PC-9 (cell line): ENCODE measurements around the gene FGF4. TPM values are rescaled to one million over a fixed set of nuclear protein-coding genes. Genes with fewer than 3 reads are reported as not detected.

ENCODE experiments used
- BruUV-seq: library from RNA; stranded (reverse); fragments of 400-500 nt; replicated peaks from 2 replicates; lab custom pipeline; 2021; lab: Mats Ljungman, UMichigan
- CTCF ChIA-PET: fragments of 300-600 bp; sonication (Branson Sonifier 250); formaldehyde crosslinking; loops from one replicate; lab custom pipeline; 2022; ENCODE audit warnings: antibody characterized with exemption; lab: Charles Lee
- POLR2A ChIA-PET: fragments of 300-600 bp; sonication (Branson Sonifier 250); formaldehyde crosslinking; loops from one replicate; lab custom pipeline; 2022; ENCODE audit warnings: antibody characterized with exemption; ENCODE audit not compliant: unreplicated experiment; lab: Charles Lee
- DNase-seq, 2 experiments: peaks; one replicate each; pipeline versions ENCODE4 v3.0.0 to v3.0.0-alpha.2; 2015 to 2022; ENCODE audit warnings: mixed read lengths in 1 of 2
- H2AFZ ChIP-seq: fragments of 200-600 bp; sonication (generic); 2 replicates; pipeline ENCODE4 v1.8.1; 2017; ENCODE audit warnings: antibody characterized with exemption
- H3F3A ChIP-seq: fragments of 200-600 bp; sonication (generic); 2 replicates; pipeline ENCODE4 v1.8.1; 2017; ENCODE audit warnings: antibody characterized with exemption, mild to moderate bottlenecking, low read depth; ENCODE audit not compliant: insufficient read depth
- H3K27ac ChIP-seq: fragments of 200-600 bp; sonication (generic); 2 replicates; pipeline ENCODE4 v1.6.1; 2016; ENCODE audit warnings: mixed run types
- H3K27me3 ChIP-seq: fragments of 200-600 bp; sonication (generic); 2 replicates; pipeline ENCODE4 v1.6.1; 2016; ENCODE audit warnings: low read depth, mixed run types; ENCODE audit not compliant: insufficient read depth
- H3K36me3 ChIP-seq: fragments of 200-600 bp; sonication (generic); 2 replicates; pipeline ENCODE4 v1.6.1; 2016; ENCODE audit warnings: low read depth, mixed run types
- H3K4me1 ChIP-seq: fragments of 200-600 bp; sonication (generic); replicated peaks from 2 replicates; pipeline ENCODE4 v1.6.1; 2016; ENCODE audit warnings: mixed run types; ENCODE audit not compliant: insufficient read depth
- H3K4me2 ChIP-seq: fragments of 200-600 bp; sonication (generic); 2 replicates; pipeline ENCODE4 v1.6.1; 2017; ENCODE audit warnings: mixed run types
- H3K4me3 ChIP-seq: fragments of 200-600 bp; sonication (generic); 2 replicates; pipeline ENCODE4 v1.6.1; 2016; ENCODE audit warnings: mixed run types
- H3K79me2 ChIP-seq: fragments of 200-600 bp; sonication (generic); 2 replicates; pipeline ENCODE4 v1.6.1; 2017; ENCODE audit warnings: low read depth, mixed run types
- H3K9me2 ChIP-seq: fragments of 200-600 bp; sonication (generic); 2 replicates; pipeline ENCODE4 v1.8.1; 2017; ENCODE audit warnings: mild to moderate bottlenecking; ENCODE audit not compliant: insufficient read depth
- H3K9me3 ChIP-seq: fragments of 200-600 bp; sonication (generic); 2 replicates; pipeline ENCODE4 v1.8.1; 2016; ENCODE audit warnings: low read depth; ENCODE audit not compliant: insufficient read depth
- H4K20me1 ChIP-seq: fragments of 200-600 bp; sonication (generic); 2 replicates; pipeline ENCODE4 v1.8.1; 2017; ENCODE audit not compliant: insufficient read depth
- CTCF ChIP-seq: fragments of 200-600 bp; sonication (generic); conservative IDR thresholded peaks from 2 replicates; pipeline ENCODE4 v1.6.1; 2017; ENCODE audit warnings: mixed run types, antibody characterized with exemption, mild to moderate bottlenecking, moderate library complexity
- EZH2 ChIP-seq: fragments of 200-600 bp; sonication (generic); IDR thresholded peaks from 2 replicates; pipeline ENCODE4 v1.8.0; 2017; ENCODE audit warnings: antibody characterized with exemption, low read depth
- intact Hi-C: fragments of 100-400 bp; cut with micrococcal nuclease; formaldehyde crosslinking; loops from one replicate; pipeline ENCODE4 v1.10.0; 2022; ENCODE audit not compliant: unreplicated experiment
- total RNA-seq: library from RNA; stranded (reverse); gene quantifications from 2 replicates; pipeline ENCODE4 v1.2.3, GENCODE V29; 2021

The FGF4 gene
- total RNA-seq, 1 experiment from 2014 or later, result not detected

- H3K4me1 ChIP-seq, result no peaks in the 10 kb centered on the region
- H3F3A ChIP-seq, result peaks cover 12% of the 10 kb centered on the region
- H3K79me2 ChIP-seq, result no peaks in the 10 kb centered on the region
- intact Hi-C loops, result no loop called here
- no peak overlapping the region for H2AFZ ChIP-seq
- H4K20me1 ChIP-seq, result no peaks in the 10 kb centered on the region
- H3K4me3 ChIP-seq, result no peak overlapping the region
- H3K27ac ChIP-seq, result no peak overlapping the region
- TF ChIP-seq EZH2 (no peak), CTCF (no peak; the same call in 1 of the 2 replicates)
- H3K27me3 ChIP-seq, result no peaks in the 10 kb centered on the region
- ChIA-PET POLR2A (no interaction called here), CTCF (no interaction called here)
- BruUV-seq, result no TSS peak
- H3K4me2 ChIP-seq, result no peak overlapping the region
- H3K9me2 ChIP-seq, result no peaks in the 10 kb centered on the region
- DNase-seq, result no peak
- H3K36me3 ChIP-seq, result no peaks in the 10 kb centered on the region
- H3K9me3 ChIP-seq, result no peaks in the 10 kb centered on the region
Observed at GRCh38 chr11:69797156-69797555, 22.0 kb upstream of the FGF4 start.

GRCh38 chr11:69796063-69796462, 20.9 kb upstream of the FGF4 start:
- CTCF ChIA-PET, result no interaction called here
- H3K27me3 ChIP-seq, result no peaks in the 10 kb centered on the region
- no peaks in the 10 kb centered on the region for H3K9me3 ChIP-seq
- H4K20me1 ChIP-seq, result no peaks in the 10 kb centered on the region
- DNase-seq, result no peak
- POLR2A ChIA-PET, result no interaction called here
- peaks cover 7% of the 10 kb centered on the region for H3K4me1 ChIP-seq
- no peak overlapping the region for H3K4me2 ChIP-seq
- H3K4me3 ChIP-seq, result no peak overlapping the region
- TF ChIP-seq EZH2, result no peak
- no peaks in the 10 kb centered on the region for H3K79me2 ChIP-seq
- H3K27ac ChIP-seq, result no peak overlapping the region
- intact Hi-C loops, result no loop called here
- H3K36me3 ChIP-seq, result no peaks in the 10 kb centered on the region
- no peak overlapping the region for H2AFZ ChIP-seq
- H3K9me2 ChIP-seq, result no peaks in the 10 kb centered on the region
- peaks cover 16% of the 10 kb centered on the region for H3F3A ChIP-seq
- no TSS peak for BruUV-seq

DNA sequence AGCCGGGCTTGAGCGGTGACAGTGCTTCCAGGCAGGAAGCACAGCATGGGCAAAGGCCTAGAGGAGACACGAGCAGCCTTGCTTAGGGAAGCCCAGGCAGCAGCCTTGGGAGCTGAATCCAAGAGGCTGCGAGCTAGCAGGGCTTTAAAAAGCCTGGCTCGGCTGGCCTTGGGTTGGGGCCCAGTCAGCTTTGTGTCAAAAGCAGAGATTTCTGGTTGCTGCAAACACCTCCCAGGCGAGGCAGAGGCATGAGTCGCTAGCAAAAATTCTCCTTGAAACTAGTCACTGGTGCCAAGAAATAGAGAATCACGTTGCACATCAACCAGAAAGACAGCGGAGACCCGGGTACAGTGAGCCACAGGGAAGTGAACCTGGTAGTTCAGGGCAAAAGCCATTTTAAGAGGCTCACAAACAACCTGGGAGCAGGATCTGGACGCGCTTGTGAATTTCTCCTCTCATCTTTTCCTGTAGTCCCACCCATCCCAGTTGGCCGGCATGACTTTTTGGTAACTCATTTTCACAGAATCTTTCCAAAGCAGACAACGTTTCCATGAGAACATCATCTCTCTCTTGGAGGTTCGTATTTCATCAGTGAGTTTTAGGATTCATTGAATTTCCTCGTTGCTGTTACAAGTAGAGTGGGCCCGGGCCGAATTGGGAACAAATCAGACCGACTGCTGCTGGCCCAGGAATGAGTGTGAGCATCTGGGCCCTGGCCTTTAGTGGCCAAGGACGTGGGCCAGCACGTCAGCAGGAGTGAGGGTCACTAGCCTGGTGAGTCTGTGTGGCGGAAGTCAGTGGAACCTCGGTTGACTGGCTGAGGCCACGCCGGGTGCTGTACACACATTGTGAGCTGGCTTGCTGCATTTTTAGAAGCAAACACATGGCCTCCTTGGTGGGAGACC, 16.4 kb upstream of the FGF4 start:
- Histone ChIP-seq H3K36me3 (no peaks in the 10 kb centered on the region), H3K27me3 (no peaks in the 10 kb centered on the region), H2AFZ (no peak overlapping the region), H3K4me2 (peak overlapping the region; percentile 25), H3K9me2 (no peaks in the 10 kb centered on the region), H3K4me1 (peaks cover 12% of the 10 kb centered on the region), H3K9me3 (no peaks in the 10 kb centered on the region), H3F3A (peaks cover 14% of the 10 kb centered on the region), H3K27ac (peak overlapping the region; percentile 48), H3K79me2 (no peaks in the 10 kb centered on the region), H4K20me1 (no peaks in the 10 kb centered on the region), H3K4me3 (no peak overlapping the region)
- POLR2A ChIA-PET, result no interaction called here
- DNase-seq, result peak; percentile 28 to 76
- BruUV-seq, result no TSS peak
- TF ChIP-seq CTCF (no peak), EZH2 (no peak)
- CTCF ChIA-PET, result no interaction called here
- intact Hi-C loops, result no loop called here
